ENCODE data around the gene GREB1L.
"Not testable (repeated sequence)": the region's sequence is repeated elsewhere in the genome, so short reads cannot be mapped to it uniquely, and the experiment has no call there.

Gene GREB1L

GRCh38 chr18:21309248-21309647, 67.2 kb downstream of the GREB1L start:
- no peak for DNase-seq

- DNase-seq, result not testable (repeated sequence)
Measured at GRCh38 chr18:21311980-21312379, 69.9 kb downstream of the GREB1L start.

- no peak for DNase-seq
Measured at GRCh38 chr18:21313576-21313975, 71.5 kb downstream of the GREB1L start.

- no peak for DNase-seq
Measured at GRCh38 chr18:21314724-21315123, 72.7 kb downstream of the GREB1L start.

- not testable (repeated sequence) for DNase-seq
Measured at GRCh38 chr18:21315126-21315525, 73.1 kb downstream of the GREB1L start.

- DNase-seq, result no peak
Measured at GRCh38 chr18:21315741-21316197, 73.7 kb downstream of the GREB1L start.

GRCh38 chr18:21316296-21316695, 74.3 kb downstream of the GREB1L start:
- no peak for DNase-seq

GRCh38 chr18:21321711-21322110, 79.7 kb downstream of the GREB1L start:
- DNase-seq, result no peak

DNA sequence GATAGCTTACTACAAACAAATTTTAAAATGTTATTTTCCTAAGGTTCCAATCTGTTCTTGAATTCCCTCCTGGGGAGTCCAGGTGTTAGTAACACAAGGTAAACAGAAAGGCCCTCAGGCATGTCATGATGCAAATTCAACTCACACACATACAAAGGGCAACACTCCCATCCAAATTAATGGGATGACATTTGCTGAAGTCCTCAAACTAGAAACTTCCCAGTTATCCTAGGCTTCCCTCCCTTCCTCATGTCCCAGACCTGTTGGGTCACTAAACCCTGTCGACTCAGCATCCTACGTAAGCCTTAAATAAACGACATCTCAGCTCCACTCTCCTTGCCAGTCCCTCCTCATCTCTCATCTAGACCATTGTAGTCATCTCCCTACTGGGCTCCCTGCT, 85.1 kb downstream of the GREB1L start:
- no peak for DNase-seq

DNA sequence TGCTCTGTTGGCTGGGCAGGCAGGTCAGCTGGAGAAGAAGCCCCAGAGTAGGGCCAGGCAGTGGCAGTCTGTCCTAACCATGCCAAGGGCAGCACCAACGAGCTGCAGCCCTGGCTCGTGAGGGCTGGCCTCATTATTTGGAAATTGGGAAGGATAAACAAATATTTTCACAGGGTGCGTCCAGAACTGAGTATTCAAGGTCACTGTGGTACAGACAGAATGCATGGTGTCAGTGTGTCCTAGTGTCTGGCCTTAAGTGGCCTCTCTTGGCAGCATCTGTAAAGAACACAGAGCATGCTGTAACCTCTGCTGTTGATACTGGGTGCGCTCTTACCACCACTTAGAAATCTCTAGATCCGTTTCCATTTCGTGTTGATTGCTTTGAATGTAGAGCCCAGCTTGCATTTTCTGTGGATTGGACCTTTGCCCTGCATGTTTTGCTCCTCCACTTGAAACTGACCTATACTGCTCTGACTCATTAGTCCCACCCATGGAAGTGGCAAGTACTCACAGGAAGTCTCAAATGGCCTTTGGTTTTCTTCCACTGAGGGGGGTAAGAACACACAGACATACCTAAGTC, 88.2 kb downstream of the GREB1L start:
- DNase-seq, result no peak

DNA sequence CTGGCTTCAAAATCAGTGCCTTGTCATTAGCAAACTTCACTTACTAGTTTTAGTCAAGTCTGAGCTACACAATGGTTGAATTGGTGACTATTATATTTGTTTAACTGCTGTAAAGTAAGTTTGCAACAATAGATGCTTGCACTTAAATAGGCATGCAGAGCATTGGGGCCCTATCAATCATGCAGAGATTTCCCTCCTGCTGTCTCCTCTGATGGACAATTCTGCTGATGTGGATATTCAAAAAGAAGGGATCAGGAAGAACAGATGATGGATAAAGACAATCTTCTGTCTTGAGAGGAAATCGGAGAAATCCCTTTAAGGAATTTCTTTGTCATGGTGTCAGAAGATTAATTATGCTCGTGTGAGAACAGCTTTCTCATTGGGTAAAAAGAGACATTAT, 89.0 kb downstream of the GREB1L start:
- peak in 1 of 2 experiments; percentile 16 for DNase-seq

- DNase-seq, result no peak
Measured at GRCh38 chr18:21335927-21336488, 94.0 kb downstream of the GREB1L start.

DNA sequence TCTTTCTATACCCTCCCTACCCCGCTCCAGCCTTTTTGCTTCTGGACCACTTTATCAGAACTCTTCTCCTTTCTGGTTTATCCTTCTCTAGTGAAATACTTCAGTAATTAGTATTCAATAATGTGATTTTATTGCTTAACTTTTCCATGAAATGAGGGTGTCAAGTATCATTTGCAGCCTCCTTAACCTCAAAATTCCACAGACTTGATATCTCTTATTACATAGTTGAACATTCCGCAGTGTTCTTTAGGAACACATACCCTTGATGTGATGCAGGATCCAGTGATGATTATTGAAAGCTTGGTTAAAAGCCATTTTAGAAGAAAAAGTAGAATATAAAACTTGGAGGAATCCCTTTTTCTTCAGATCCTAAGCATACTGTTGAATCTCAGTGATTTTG, 94.8 kb downstream of the GREB1L start:
- no peak for DNase-seq

GRCh38 chr18:21341141-21341540, 99.1 kb downstream of the GREB1L start:
- no peak for DNase-seq

GRCh38 chr18:21342372-21342771, 100.3 kb downstream of the GREB1L start:
- no peak for DNase-seq

GRCh38 chr18:21344860-21345259, 102.8 kb downstream of the GREB1L start:
- no peak for DNase-seq

GRCh38 chr18:21345840-21346239, 103.8 kb downstream of the GREB1L start:
- DNase-seq, result no peak

GRCh38 chr18:21359746-21360145, 117.7 kb downstream of the GREB1L start:
- DNase-seq, result no peak

- no peak for DNase-seq
Measured at GRCh38 chr18:21361307-21361880, 119.4 kb downstream of the GREB1L start.

DNA sequence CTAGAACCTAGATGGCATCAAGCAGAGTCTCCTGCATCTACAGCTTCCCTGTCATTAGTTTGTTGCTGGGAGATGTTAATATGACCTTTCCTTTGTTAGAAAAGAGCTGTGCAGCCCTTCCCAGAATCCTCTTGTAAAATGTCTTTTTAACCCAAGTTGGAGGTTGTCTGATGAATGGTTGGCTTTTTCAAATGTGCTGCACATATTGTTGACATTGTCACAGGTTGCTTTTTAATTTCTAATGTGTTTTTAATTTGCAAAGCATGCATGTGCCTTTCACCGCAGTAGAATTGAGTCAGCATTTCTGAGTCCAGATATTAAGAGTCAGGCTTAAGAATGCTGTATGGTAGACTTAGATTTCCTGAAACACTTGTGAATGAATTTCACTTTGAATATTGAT, 120.8 kb downstream of the GREB1L start:
- DNase-seq, result no peak

GRCh38 chr18:21363348-21363747, 121.3 kb downstream of the GREB1L start:
- peak in 1 of 2 experiments; percentile 48 for DNase-seq

- no peak for DNase-seq
Measured at GRCh38 chr18:21364471-21364870, 122.4 kb downstream of the GREB1L start.

DNA sequence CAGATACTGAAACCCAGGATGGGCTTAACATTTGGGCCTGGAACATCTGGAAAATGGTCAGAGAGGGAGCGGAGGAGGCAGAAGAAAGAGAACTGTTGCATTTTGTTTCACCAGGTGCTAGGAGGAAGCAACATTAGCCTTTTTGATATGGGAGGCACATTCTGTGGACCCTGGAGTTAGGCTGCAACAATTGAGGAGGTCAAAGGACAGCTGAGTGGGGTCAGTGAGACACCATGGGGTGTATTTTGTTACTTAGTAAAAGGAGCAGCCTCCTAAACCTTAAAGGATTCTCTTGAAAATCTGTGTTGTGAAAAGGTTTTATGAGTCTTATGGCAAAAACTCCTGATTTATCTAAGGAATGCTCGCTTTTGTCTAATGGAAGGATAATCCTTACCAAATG, 124.9 kb downstream of the GREB1L start:
- no peak for DNase-seq

- DNase-seq, result no peak
Measured at GRCh38 chr18:21369146-21369545, 127.1 kb downstream of the GREB1L start.

GRCh38 chr18:21369597-21369996, 127.6 kb downstream of the GREB1L start:
- DNase-seq, result not testable (repeated sequence)

Measured in NCI-H524 (cell line).